ENCODE measurements around the gene RGS12. TPM values are rescaled to one million over a fixed set of nuclear protein-coding genes. Genes with fewer than 3 reads are reported as not detected.

RGS12 gene
- total and polyA plus RNA-seq, 2 of the 13 experiments (the other 11 are each of a cell fraction or from before 2014, with no cell fraction given): 21.0 to 27.7 TPM

- no peak overlapping the region for H2AFZ ChIP-seq (ENCODE audit: low read length)
- no peaks in the 10 kb centered on the region for H3K36me3 ChIP-seq (replicated peaks in 1 of 2; ENCODE audit: control insufficient read depth in 1 of 2, insufficient read depth in 2 of 2, low read length in 2 of 2)
- H3K9me3 ChIP-seq (ENCODE audit: low read length): no peaks in the 10 kb centered on the region
- intact Hi-C loops (cut with micrococcal nuclease; ENCODE audit: unreplicated experiment): no loop called here
- H3K4me2 ChIP-seq (ENCODE audit: low read depth, low read length): no peak overlapping the region
- no peak for ATAC-seq
- no peaks in the 10 kb centered on the region for H3K27me3 ChIP-seq (ENCODE audit: control insufficient read depth in 1 of 2, insufficient read depth in 2 of 2, low read length in 2 of 2)
- FAIRE-seq: no peak
- BruUV-seq (replicated peaks): no TSS peak
- 82% methylated on average over 8 of the region's 11 CpGs for WGBS (ENCODE audit: low lambda C conversion rate)
- H3K79me2 ChIP-seq (ENCODE audit: insufficient read depth, low read length): peaks cover 16% of the 10 kb centered on the region
- no peak for TF ChIP-seq ZNF350 (CRISPR knock-in tag; IDR thresholded peaks at IDR 0.05; ENCODE audit: borderline replicate concordance, low read depth)
- TF ChIP-seq ZNF12 (CRISPR knock-in tag; IDR thresholded peaks at IDR 0.05): no peak
- TF ChIP-seq JDP2 (CRISPR knock-in tag; IDR thresholded peaks at IDR 0.05; ENCODE audit: borderline replicate concordance): no peak
- TF ChIP-seq E2F5 (CRISPR knock-in tag; conservative IDR thresholded peaks at IDR 0.05): no peak
- no peak for TF ChIP-seq ZBTB10 (CRISPR knock-in tag; IDR thresholded peaks at IDR 0.05; ENCODE audit: borderline replicate concordance)
- TF ChIP-seq CC2D1A (CRISPR knock-in tag; IDR thresholded peaks at IDR 0.05): no peak
- no peak overlapping the region for H3K9ac ChIP-seq (ENCODE audit: insufficient read depth, low read depth, low read length)
- no peak for DNase-seq (ENCODE audit: low spot score)
- peaks cover 71% of the 10 kb centered on the region for H3K4me1 ChIP-seq (ENCODE audit: insufficient read depth, low read length)
- in situ Hi-C loops (cut with HindIII; ENCODE audit: extremely low pct_ligation_motif_present, low pct_unique_long_range_greater_than_20kb): no loop called here
- ChIA-PET CTCF (ENCODE audit: low intra/inter-chr PET ratio, low total read pairs) (no interaction called here), POLR2A (no interaction called here)
- H4K20me1 ChIP-seq (ENCODE audit: insufficient read depth, low read length): no peaks in the 10 kb centered on the region
- H3K4me3 ChIP-seq (replicated peaks in 1 of 3; ENCODE audit: insufficient read depth in 1 of 3, low read depth in 2 of 3, low read length in 3 of 3): no peak overlapping the region
- H3K27ac ChIP-seq (ENCODE audit: extremely low read length, insufficient read depth, low read length): no peak overlapping the region
Measured at GRCh38 chr4:3288571-3289094, 4.2 kb upstream of the RGS12 start.

Data from HepG2 (cell line).